GM19239 (cell line): ENCODE data around the gene FBXW9.
"Not testable (repeated sequence)": the region's sequence is repeated elsewhere in the genome, so short reads cannot be mapped to it uniquely, and the experiment has no call there.

ENCODE experiments used
- DNase-seq: peaks from one replicate; pipeline ENCODE4 v3.0.0; 2011; ENCODE audit warnings: low spot score; ENCODE audit not compliant: insufficient read length
- FAIRE-seq: peaks from 2 replicates; lab custom pipeline; 2011; peaks lifted over from hg19 to GRCh38; lab: Jason Lieb, UNC

Gene FBXW9

GRCh38 chr19:12696366-12697335 is at the start of gene FBXW9:
Gene FBXW9 (minus strand): TSS chr19:12696631. CDS start chr19:12696581, 50 bp downstream.
- DNase-seq (peak; percentile 100), FAIRE-seq (peak; percentile 94)

DNA sequence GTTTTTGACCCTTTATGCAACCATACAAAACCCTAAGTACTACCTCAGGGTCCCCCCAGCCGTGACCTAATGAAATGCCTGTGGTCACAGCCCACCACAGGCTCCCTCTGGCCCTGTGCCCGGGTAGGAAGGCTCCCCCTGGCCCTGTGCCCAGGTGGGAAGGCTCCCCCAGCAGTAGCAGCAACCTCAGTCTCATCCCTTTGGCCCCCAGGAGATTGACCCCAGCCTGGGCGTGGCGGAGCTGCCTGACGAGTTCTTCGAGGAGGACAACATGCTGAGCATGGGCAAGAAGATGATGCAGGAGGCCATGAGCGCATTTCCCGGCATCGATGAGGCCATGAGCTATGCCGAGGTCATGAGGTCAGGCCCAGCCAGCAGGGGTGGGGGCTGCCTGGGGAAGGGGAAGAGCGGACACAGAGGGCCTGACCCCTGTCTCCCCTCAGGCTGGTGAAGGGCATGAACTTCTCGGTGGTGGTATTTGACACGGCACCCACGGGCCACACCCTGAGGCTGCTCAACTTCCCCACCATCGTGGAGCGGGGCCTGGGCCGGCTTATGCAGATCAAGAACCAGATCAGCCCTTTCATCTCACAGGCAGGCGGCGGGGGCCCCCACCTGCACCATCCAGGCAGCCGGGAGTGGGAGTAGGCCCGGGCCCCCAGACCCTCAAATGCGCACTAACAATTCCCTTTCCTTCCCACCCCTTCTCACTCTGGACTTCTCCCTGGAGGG is 48.9 kb upstream of the FBXW9 start:
- DNase-seq: no peak
- FAIRE-seq: no peak

- FAIRE-seq: no peak
- no peak for DNase-seq
Measured at GRCh38 chr19:12737835-12738351, 41.5 kb upstream of the FBXW9 start.

DNA sequence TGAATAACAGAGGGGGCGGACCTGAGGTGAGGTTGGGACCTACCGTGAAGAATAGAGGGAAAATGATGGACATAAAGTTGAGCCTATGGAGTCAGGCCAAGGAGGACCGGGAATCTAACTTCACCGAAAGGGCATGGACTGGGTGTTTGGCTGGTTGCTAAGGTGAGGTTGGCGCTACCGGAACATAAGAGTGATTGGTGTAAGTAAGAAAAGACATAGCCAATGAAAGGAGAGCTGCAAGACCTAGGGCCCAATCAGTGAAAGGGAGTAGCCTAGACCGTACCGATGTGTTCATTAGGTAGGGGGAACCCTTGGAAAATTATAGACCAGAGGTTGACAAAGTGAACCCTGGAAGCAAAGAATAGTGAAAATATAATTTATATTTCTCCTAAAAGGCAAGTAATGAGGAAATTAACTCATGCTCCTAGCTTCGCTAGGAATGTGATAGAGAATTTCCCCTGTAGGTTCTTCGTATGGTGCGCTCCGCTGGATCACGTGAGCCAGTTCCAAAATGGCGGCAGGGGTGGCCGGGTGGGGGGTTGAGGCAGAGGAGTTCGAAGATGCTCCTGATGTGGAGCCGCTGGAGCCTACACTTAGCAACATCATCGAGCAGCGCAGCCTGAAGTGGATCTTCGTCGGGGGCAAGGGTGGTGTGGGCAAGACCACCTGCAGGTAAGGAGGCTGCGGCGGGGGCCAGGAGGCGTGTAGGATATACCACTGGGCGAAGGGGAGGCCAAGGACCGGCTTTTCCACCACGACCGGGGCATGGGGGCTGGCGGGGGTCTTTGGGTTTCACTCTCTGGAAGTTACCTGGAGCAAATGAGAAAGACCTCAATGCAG is 40.8 kb upstream of the FBXW9 start, which contains the start of gene GET3:
GET3 (plus strand) TSS at position 503 of the 840 bp plus-strand sequence; CDS start at position 512, 9 bp downstream.
- FAIRE-seq: peak; percentile 98
- DNase-seq: peak; percentile 96

- FAIRE-seq: peak; percentile 89
Measured at GRCh38 chr19:12733369-12734214, 37.2 kb upstream of the FBXW9 start.

DNA sequence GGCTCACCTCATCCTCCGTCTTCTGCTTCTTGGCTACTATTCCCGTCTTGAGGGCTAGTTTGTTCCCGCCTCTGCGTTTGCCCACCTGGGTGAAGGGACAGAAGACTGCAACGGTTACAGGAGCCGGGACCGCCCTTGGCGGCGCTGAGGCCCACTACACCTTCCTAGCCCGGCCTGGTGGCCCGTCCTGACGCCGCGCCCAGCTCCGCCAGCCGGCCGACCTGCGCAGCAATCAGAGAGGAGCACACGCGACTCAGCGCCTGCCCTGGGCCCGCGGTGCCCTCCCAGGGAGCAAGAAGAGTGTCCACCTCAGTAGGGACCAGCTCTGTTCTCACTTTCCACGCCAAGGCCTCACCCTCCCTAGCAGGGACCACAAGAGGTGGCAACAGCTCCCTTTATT is 34.9 kb upstream of the FBXW9 start:
- DNase-seq: no peak
- no peak for FAIRE-seq

More at GRCh38 chr19:12733369-12734214, 37.2 kb upstream of the FBXW9 start:
- DNase-seq: peak; percentile 76

DNA sequence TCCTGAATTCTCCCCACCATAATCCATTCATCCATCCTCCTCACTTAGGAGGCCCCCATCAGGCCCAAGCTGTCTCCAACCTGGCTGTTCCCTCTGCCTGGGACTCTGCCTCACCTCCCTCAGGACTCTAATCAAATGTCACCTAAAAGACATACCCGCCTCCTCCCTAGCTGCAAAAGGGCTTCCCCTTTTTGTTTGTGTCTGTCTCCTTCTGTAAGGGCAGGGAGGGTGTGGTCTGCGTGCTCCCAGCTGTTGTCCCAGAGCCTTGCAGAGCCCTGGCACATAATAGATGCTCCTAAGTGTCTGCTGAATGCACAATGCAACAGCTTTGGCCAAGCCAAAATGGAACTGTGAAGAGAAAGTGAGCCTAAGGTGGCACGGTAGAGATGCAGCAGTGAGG is 33.6 kb upstream of the FBXW9 start:
- no peak for DNase-seq
- FAIRE-seq: no peak

DNA sequence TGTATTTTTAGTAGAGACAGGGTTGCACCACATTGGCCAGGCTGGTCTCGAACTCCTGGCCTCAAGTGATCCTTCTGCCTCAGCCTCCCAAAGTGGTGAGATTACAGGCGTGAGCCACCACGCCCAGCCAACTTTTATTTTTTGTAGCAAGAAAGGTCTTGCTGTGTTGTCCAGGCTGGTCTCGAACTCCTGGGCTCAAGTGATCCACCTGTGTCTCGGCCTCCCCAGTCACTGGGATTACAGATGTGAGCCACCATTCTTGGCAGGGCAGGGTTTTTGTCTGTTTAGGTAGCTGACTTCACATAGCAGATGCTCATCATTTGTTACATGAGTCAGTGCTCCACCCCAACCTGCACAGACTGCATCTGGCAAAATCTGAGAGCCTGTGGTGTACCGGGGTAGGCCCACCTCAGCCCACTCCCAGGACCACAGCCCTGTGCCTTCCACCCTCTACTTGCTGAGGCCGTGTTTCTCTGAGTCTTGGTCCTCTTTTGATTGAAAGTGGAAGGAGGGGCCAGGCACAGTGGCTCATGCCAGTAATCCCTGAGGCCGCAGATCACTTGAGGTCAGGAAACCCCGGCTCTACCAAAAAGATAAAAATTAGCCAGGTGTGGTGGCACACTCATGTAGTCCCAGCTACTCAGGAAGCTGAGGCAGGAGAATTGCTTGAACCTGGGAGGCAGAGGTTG is 31.5 kb upstream of the FBXW9 start:
- FAIRE-seq: no peak
- DNase-seq: no peak

GRCh38 chr19:12726988-12727316 is 30.5 kb upstream of the FBXW9 start:
- FAIRE-seq (no peak), DNase-seq (no peak)

DNA sequence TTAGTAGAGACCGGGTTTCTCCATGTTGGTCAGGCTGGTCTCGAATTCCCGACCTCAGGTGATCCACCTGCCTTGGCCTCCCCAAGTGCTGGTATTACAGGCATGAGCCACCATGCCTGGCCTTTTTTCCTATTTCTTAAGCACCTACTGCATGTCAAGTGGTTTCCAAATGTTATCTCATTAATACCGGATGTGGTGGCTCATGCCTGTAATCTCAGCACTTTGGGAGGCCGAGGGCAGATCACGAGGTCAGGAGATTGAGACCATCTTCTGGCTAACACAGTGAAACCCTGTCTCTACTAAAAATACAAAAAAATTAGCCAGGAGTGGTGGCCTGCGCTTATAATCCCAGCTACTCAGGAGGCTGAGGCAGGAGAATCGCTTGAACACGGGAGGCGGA is 29.2 kb upstream of the FBXW9 start:
- not testable (repeated sequence) for FAIRE-seq, DNase-seq

GRCh38 chr19:12723641-12724426 is 27.4 kb upstream of the FBXW9 start, which contains the start of gene TNPO2:
Gene TNPO2 (minus strand): TSS chr19:12723932. CDS start chr19:12720977, 2,955 bp downstream.
- FAIRE-seq (peak; percentile 97), DNase-seq (peak; percentile 85)

DNA sequence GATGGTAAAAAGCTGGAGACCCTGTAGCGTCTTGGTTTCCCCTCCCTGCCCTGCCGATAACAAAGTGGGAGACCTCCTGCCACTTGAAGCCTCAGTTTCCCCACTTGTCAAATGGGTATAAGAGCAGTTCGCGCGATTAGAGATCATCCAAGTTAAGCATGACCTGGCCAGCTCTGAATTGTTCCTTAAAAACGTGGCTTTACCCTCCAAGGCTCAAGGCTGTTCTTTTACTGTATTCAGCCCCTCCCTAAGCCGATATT is 26.9 kb upstream of the FBXW9 start:
- DNase-seq (no peak), FAIRE-seq (peak; percentile 49)

GRCh38 chr19:12722566-12723380 is 26.3 kb upstream of the FBXW9 start:
- DNase-seq (peak; percentile 99), FAIRE-seq (peak; percentile 95)

- peak; percentile 78 for DNase-seq
- no peak for FAIRE-seq
Measured at GRCh38 chr19:12721656-12722565, 25.5 kb upstream of the FBXW9 start.

DNA sequence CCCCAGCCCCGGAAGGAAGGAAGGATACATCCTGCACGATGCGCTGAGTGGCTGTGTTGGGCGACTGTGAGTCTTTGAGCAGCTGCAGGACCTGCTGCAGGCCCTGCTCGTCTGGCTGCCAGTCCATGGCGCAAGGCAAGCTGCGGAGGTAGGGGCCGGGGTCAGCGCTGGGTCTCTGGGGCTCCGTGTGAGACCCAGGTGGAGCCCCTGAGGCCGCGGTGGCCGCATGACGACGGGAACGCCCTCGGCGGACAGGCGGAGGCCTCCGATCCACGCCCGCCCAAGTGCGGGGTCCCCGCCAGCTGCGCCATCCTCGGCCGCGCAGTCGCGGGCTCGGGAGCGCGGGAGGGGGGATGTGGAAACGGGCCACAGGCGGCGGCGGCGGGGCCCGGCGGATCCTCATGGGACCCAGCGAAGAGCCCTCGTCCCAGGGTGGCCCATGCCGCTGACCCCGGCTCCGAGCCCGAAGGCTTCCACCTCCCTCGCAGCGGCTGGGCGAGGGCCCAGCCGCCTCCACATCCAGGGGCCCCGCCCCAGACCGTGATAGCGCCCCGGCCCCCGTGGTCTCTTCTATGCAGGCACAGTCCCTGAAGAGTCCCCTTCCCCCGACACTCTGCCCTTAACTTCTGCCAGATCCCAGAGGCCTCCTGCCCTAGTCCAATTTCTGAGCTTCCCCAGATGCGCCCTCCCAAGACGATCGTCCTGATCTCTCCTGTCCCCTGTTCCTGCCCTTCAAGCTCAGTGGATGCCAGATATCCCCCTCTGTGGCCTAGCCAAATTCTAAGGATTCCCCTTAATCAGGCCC is 24.6 kb upstream of the FBXW9 start:
- FAIRE-seq (no peak), DNase-seq (no peak)
